Loucy (cell line): ENCODE results near the gene NXPH1.
"Not testable (repeated sequence)": the region's sequence is repeated elsewhere in the genome, so short reads cannot be mapped to it uniquely, and the experiment has no call there.

Experiments used
- H2AFZ ChIP-seq: fragments of 200-600 bp; sonication (generic); 2 replicates; pipeline ENCODE4 v1.6.0; 2016; ENCODE audit warnings: antibody characterized with exemption, mild to moderate bottlenecking, low read length, moderate library complexity
- H3F3A ChIP-seq: fragments of 200-600 bp; 2 replicates; pipeline ENCODE4 v1.6.0; 2016; ENCODE audit warnings: antibody characterized with exemption, low read depth, mild to moderate bottlenecking
- H3K27me3 ChIP-seq: fragments of 200-600 bp; sonication (generic); 2 replicates; pipeline ENCODE4 v1.6.1; 2014; ENCODE audit warnings: low read length, mild to moderate bottlenecking; ENCODE audit not compliant: insufficient read depth, poor library complexity, severe bottlenecking
- H3K36me3 ChIP-seq: fragments of 200-600 bp; sonication (generic); 2 replicates; pipeline ENCODE4 v1.6.1; 2016; ENCODE audit warnings: low read length; ENCODE audit not compliant: insufficient read depth
- H3K4me1 ChIP-seq: fragments of 200-600 bp; sonication (generic); 2 replicates; pipeline ENCODE4 v1.5.1; 2014; ENCODE audit warnings: low read length, mild to moderate bottlenecking; ENCODE audit not compliant: insufficient read depth, poor library complexity, severe bottlenecking
- H3K4me2 ChIP-seq: fragments of 200-600 bp; sonication (generic); 2 replicates; pipeline ENCODE4 v1.6.0; 2014; ENCODE audit warnings: antibody characterized with exemption, low read length, low read depth, mild to moderate bottlenecking; ENCODE audit not compliant: poor library complexity, severe bottlenecking
- H3K4me3 ChIP-seq: fragments of 200-600 bp; sonication (generic); 2 replicates; pipeline ENCODE4 v1.5.1; 2014; ENCODE audit warnings: low read length, mild to moderate bottlenecking, mixed read lengths; ENCODE audit not compliant: poor library complexity, severe bottlenecking
- H3K79me2 ChIP-seq: fragments of 200-600 bp; sonication (generic); 2 replicates; pipeline ENCODE4 v1.6.1; 2014; ENCODE audit warnings: low read length; ENCODE audit not compliant: insufficient read depth
- H3K9ac ChIP-seq: fragments of 200-600 bp; sonication (generic); 2 replicates; pipeline ENCODE4 v1.6.0; 2014; ENCODE audit warnings: mild to moderate bottlenecking, low read depth, low read length, moderate library complexity; ENCODE audit not compliant: poor library complexity, severe bottlenecking
- H3K9me2 ChIP-seq: fragments of 200-600 bp; sonication (generic); replicated peaks from 2 replicates; pipeline ENCODE4 v1.6.1; 2016; ENCODE audit warnings: low read depth, low read length, mixed read lengths
- H3K9me3 ChIP-seq: fragments of 200-600 bp; sonication (generic); 2 replicates; pipeline ENCODE4 v1.6.1; 2014; ENCODE audit warnings: mild to moderate bottlenecking, antibody characterized with exemption, low read length, low read depth; ENCODE audit not compliant: insufficient read depth
- H4K20me1 ChIP-seq: fragments of 200-600 bp; sonication (generic); 2 replicates; pipeline ENCODE4 v1.6.0; 2014; ENCODE audit warnings: antibody characterized with exemption, low read length, mild to moderate bottlenecking; ENCODE audit not compliant: insufficient read depth, poor library complexity, severe bottlenecking
- CTCF ChIP-seq: fragments of 200-600 bp; sonication (generic); conservative IDR thresholded peaks from 2 replicates; pipeline ENCODE4 v1.5.1; 2014; ENCODE audit warnings: mild to moderate bottlenecking, antibody characterized with exemption, low read length
- EZH2phosphoT487 ChIP-seq: fragments of 200-600 bp; IDR thresholded peaks from 2 replicates; pipeline ENCODE4 v1.6.1; 2018; ENCODE audit warnings: antibody characterized with exemption, mild to moderate bottlenecking, moderate library complexity, borderline replicate concordance

NXPH1 gene

GRCh38 chr7:8719102-8719501 lies 285.7 kb downstream of the NXPH1 start:
- Histone ChIP-seq H3K4me2 (no peak overlapping the region), H3K9me3 (no peaks in the 10 kb centered on the region), H3K4me1 (no peaks in the 10 kb centered on the region), H4K20me1 (no peaks in the 10 kb centered on the region), H3K36me3 (no peaks in the 10 kb centered on the region), H3F3A (no peaks in the 10 kb centered on the region), H3K79me2 (no peaks in the 10 kb centered on the region), H3K9me2 (no peaks in the 10 kb centered on the region), H3K9ac (no peak overlapping the region), H3K4me3 (no peak overlapping the region), H2AFZ (no peak overlapping the region), H3K27me3 (no peaks in the 10 kb centered on the region)
- TF ChIP-seq EZH2phosphoT487, result no peak
- no peak for TF ChIP-seq CTCF

- H3K4me2 ChIP-seq, result no peak overlapping the region
- no peaks in the 10 kb centered on the region for H4K20me1 ChIP-seq
- H2AFZ ChIP-seq, result no peak overlapping the region
- H3K9me2 ChIP-seq, result no peaks in the 10 kb centered on the region
- no peaks in the 10 kb centered on the region for H3F3A ChIP-seq
- H3K79me2 ChIP-seq, result no peaks in the 10 kb centered on the region
- H3K9ac ChIP-seq, result no peak overlapping the region
- no peaks in the 10 kb centered on the region for H3K27me3 ChIP-seq
- peak; percentile 94 for TF ChIP-seq CTCF
- no peak for TF ChIP-seq EZH2phosphoT487
- no peaks in the 10 kb centered on the region for H3K36me3 ChIP-seq
- H3K4me1 ChIP-seq, result no peaks in the 10 kb centered on the region
- no peak overlapping the region for H3K4me3 ChIP-seq
- H3K9me3 ChIP-seq, result no peaks in the 10 kb centered on the region
Measured at GRCh38 chr7:8724080-8724718, 290.8 kb downstream of the NXPH1 start.

GRCh38 chr7:8731756-8732155 lies 298.3 kb downstream of the NXPH1 start:
- H3K4me1 ChIP-seq, H3K79me2 ChIP-seq, H3K9me2 ChIP-seq, H3K4me2 ChIP-seq, H3F3A ChIP-seq, H4K20me1 ChIP-seq, H3K36me3 ChIP-seq, H2AFZ ChIP-seq, H3K9ac ChIP-seq, H3K4me3 ChIP-seq, H3K9me3 ChIP-seq, H3K27me3 ChIP-seq: not testable (repeated sequence)

GRCh38 chr7:8739837-8740236 lies 306.4 kb downstream of the NXPH1 start:
- H3F3A ChIP-seq, result no peaks in the 10 kb centered on the region
- H3K79me2 ChIP-seq, result no peaks in the 10 kb centered on the region
- no peaks in the 10 kb centered on the region for H3K36me3 ChIP-seq
- H3K4me3 ChIP-seq, result no peak overlapping the region
- H3K9ac ChIP-seq, result no peak overlapping the region
- H4K20me1 ChIP-seq, result no peaks in the 10 kb centered on the region
- no peak overlapping the region for H2AFZ ChIP-seq
- no peaks in the 10 kb centered on the region for H3K9me3 ChIP-seq
- H3K27me3 ChIP-seq, result no peaks in the 10 kb centered on the region
- H3K4me1 ChIP-seq, result no peaks in the 10 kb centered on the region
- TF ChIP-seq EZH2phosphoT487, result no peak
- H3K4me2 ChIP-seq, result no peak overlapping the region
- H3K9me2 ChIP-seq, result no peaks in the 10 kb centered on the region
